Thyroid gland (tissue), 4 donors: ENCODE data around the gene PLA2G4D.

Experiments used
- POLR2A ChIP-seq, 2 donors: fragments of 450-650 bp; IDR thresholded peaks; one replicate each; pipeline ENCODE4 v1.6.1; 2017; ENCODE audit warnings: antibody characterized with exemption in 2 of 2, mild to moderate bottlenecking in 2 of 2, moderate library complexity in 1 of 2
- TF ChIP-seq, protein P1 (sequence below), 6 experiments: fragments of 200-600 bp in 3 of 6; fragments of 450-650 bp in 3 of 6; sonication (generic) in 3 of 6; IDR thresholded peaks; one replicate each; pipeline ENCODE4 v1.5.1; 2016 to 2019; ENCODE audit warnings: antibody characterized with exemption in 6 of 6, mild to moderate bottlenecking in 2 of 6, inconsistent platforms in 1 of 6, moderate library complexity in 1 of 6

GRCh38 chr15:42048821-42049200 is 45.6 kb downstream of the PLA2G4D start:
- no peak for TF ChIP-seq POLR2A (IDR thresholded peaks at IDR 0.05)
- TF ChIP-seq, protein P1, sequence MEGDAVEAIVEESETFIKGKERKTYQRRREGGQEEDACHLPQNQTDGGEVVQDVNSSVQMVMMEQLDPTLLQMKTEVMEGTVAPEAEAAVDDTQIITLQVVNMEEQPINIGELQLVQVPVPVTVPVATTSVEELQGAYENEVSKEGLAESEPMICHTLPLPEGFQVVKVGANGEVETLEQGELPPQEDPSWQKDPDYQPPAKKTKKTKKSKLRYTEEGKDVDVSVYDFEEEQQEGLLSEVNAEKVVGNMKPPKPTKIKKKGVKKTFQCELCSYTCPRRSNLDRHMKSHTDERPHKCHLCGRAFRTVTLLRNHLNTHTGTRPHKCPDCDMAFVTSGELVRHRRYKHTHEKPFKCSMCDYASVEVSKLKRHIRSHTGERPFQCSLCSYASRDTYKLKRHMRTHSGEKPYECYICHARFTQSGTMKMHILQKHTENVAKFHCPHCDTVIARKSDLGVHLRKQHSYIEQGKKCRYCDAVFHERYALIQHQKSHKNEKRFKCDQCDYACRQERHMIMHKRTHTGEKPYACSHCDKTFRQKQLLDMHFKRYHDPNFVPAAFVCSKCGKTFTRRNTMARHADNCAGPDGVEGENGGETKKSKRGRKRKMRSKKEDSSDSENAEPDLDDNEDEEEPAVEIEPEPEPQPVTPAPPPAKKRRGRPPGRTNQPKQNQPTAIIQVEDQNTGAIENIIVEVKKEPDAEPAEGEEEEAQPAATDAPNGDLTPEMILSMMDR (IDR thresholded peaks at IDR 0.05), result no peak
